Stimulated activated CD4-positive, alpha-beta T cell treated with anti-CD3 and anti-CD28 coated beads, Interleukin-4, amount 100 ng/mL, for 48 hours (primary cell): Measurements from ENCODE around the gene EDEM1.
"Not testable (repeated sequence)": the region's sequence is repeated elsewhere in the genome, so short reads cannot be mapped to it uniquely, and the experiment has no call there.

Experiments used
- DNase-seq, 2 donors: peaks; one replicate each; pipeline ENCODE4 v3.0.0-alpha.2; 2020; ENCODE audit warnings: low read depth in 2 of 2

Gene EDEM1

GRCh38 chr3:5232570-5232969, 45.1 kb downstream of the EDEM1 start:
- DNase-seq, result no peak

GRCh38 chr3:5233026-5233425, 45.5 kb downstream of the EDEM1 start:
- no peak for DNase-seq

GRCh38 chr3:5235655-5236054, 48.1 kb downstream of the EDEM1 start:
- no peak for DNase-seq

- no peak for DNase-seq
Measured at GRCh38 chr3:5238545-5238944, 51.0 kb downstream of the EDEM1 start.

- DNase-seq, result no peak
Measured at GRCh38 chr3:5239602-5240001, 52.1 kb downstream of the EDEM1 start.

- DNase-seq, result no peak
Measured at GRCh38 chr3:5240740-5241139, 53.2 kb downstream of the EDEM1 start.

- not testable (repeated sequence) for DNase-seq
Measured at GRCh38 chr3:5242785-5243184, 55.3 kb downstream of the EDEM1 start.

GRCh38 chr3:5245927-5246326, 58.4 kb downstream of the EDEM1 start:
- DNase-seq, result no peak

- DNase-seq, result no peak
Measured at GRCh38 chr3:5248822-5249221, 61.3 kb downstream of the EDEM1 start.

GRCh38 chr3:5250467-5251195, 63.1 kb downstream of the EDEM1 start:
- DNase-seq, result no peak

GRCh38 chr3:5251196-5251583, 63.7 kb downstream of the EDEM1 start:
- no peak for DNase-seq

- DNase-seq, result no peak
Measured at GRCh38 chr3:5252131-5252530, 64.6 kb downstream of the EDEM1 start.

GRCh38 chr3:5254281-5255048, 67.0 kb downstream of the EDEM1 start:
- no peak for DNase-seq

GRCh38 chr3:5255404-5256344, 68.2 kb downstream of the EDEM1 start:
- DNase-seq, result no peak

GRCh38 chr3:5258526-5258925, 71.0 kb downstream of the EDEM1 start:
- DNase-seq, result no peak

- no peak for DNase-seq
Measured at GRCh38 chr3:5260992-5261501, 73.5 kb downstream of the EDEM1 start.

GRCh38 chr3:5262507-5262906, 75.0 kb downstream of the EDEM1 start:
- no peak for DNase-seq

- DNase-seq, result no peak
Measured at GRCh38 chr3:5264093-5264600, 76.6 kb downstream of the EDEM1 start.

- DNase-seq, result no peak
Measured at GRCh38 chr3:5264896-5265770, 77.6 kb downstream of the EDEM1 start.

GRCh38 chr3:5267252-5267651, 79.7 kb downstream of the EDEM1 start:
- no peak for DNase-seq

- DNase-seq, result no peak
Measured at GRCh38 chr3:5267889-5268288, 80.4 kb downstream of the EDEM1 start.
